Neural cell (in vitro differentiated cells): ENCODE data around the gene NR5A2.

Experiments used
- EP300 ChIP-seq: fragments of 450-650 bp; conservative IDR thresholded peaks from 2 replicates; pipeline ENCODE4 v1.6.1; 2014; ENCODE audit warnings: antibody characterized with exemption, mild to moderate bottlenecking, moderate library complexity; ENCODE audit not compliant: poor library complexity, severe bottlenecking
- EZH2 ChIP-seq: fragments of 200-600, 300-800 bp; shearing (Covaris generic), sonication (generic); IDR thresholded peaks from 2 replicates; pipeline ENCODE4 v1.6.1; 2014; ENCODE audit warnings: antibody characterized with exemption, low read length, borderline replicate concordance, mild to moderate bottlenecking; ENCODE audit not compliant: insufficient read depth, poor library complexity, severe bottlenecking
- MXI1 ChIP-seq: fragments of 450-650 bp; conservative IDR thresholded peaks from 2 replicates; pipeline ENCODE4 v1.6.1; 2014; ENCODE audit warnings: antibody characterized with exemption, mild to moderate bottlenecking; ENCODE audit not compliant: poor library complexity, severe bottlenecking
- POLR2AphosphoS5 ChIP-seq: IDR thresholded peaks from 2 replicates; pipeline ENCODE4 v1.6.1; 2012
- RAD21 ChIP-seq: fragments of 450-650 bp; conservative IDR thresholded peaks from 2 replicates; pipeline ENCODE4 v1.6.1; 2014; ENCODE audit warnings: antibody characterized with exemption, mild to moderate bottlenecking, moderate library complexity
- REST ChIP-seq: IDR thresholded peaks from 2 replicates; pipeline ENCODE4 v1.6.1; 2012; ENCODE audit warnings: borderline replicate concordance
- TAF1 ChIP-seq: IDR thresholded peaks from 2 replicates; pipeline ENCODE4 v1.6.1; 2012; ENCODE audit warnings: low read depth
- TF ChIP-seq, protein P1 (sequence below): fragments of 450-650 bp; IDR thresholded peaks from 2 replicates; pipeline ENCODE4 v1.5.1; 2014; ENCODE audit warnings: antibody characterized with exemption, mild to moderate bottlenecking, moderate library complexity; ENCODE audit not compliant: poor library complexity, severe bottlenecking

DNA sequence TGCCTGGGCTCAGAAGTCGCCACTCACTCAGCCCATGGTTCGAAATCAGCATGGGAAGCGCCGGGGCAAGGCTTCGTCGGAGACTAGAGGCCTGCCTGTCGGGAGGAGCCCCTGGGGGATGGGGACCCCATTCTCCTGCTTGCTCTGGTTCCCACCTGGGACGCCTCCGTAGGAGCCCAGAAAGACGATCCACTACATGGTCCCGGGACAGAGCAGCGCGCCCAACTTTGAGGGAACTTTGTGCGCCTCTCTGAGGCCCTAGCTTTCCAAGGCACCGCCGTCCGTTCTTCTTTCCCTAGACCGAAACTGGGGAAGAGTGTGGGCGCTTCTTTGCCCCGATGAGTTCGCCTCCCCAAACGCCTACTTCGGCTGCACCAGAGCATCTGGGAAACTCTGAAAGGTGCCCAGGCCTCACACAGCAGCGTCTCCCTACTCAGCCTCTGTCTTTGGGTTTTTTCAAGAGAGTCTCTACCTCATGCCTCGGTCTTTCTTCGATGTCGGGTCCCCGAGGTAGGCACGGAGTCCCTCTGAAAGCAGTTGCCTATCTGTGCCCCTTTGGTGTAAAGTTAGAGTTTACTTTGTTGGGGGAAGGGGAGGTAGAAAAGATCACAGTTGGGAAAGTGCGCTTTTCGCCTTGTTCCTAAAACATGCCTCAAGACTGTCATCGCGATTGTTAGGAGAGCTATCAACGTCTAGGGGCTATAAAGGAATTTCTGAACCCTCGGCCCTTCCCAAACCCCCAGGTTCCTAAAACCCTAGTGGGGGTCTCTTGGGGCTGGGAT, 14.0 kb downstream of the NR5A2 start:
- TF ChIP-seq, protein P1, sequence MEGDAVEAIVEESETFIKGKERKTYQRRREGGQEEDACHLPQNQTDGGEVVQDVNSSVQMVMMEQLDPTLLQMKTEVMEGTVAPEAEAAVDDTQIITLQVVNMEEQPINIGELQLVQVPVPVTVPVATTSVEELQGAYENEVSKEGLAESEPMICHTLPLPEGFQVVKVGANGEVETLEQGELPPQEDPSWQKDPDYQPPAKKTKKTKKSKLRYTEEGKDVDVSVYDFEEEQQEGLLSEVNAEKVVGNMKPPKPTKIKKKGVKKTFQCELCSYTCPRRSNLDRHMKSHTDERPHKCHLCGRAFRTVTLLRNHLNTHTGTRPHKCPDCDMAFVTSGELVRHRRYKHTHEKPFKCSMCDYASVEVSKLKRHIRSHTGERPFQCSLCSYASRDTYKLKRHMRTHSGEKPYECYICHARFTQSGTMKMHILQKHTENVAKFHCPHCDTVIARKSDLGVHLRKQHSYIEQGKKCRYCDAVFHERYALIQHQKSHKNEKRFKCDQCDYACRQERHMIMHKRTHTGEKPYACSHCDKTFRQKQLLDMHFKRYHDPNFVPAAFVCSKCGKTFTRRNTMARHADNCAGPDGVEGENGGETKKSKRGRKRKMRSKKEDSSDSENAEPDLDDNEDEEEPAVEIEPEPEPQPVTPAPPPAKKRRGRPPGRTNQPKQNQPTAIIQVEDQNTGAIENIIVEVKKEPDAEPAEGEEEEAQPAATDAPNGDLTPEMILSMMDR = no peak
- TF ChIP-seq RAD21 = no peak
- no peak for TF ChIP-seq REST
- TF ChIP-seq EZH2 = no peak
- no peak for TF ChIP-seq POLR2AphosphoS5
- no peak for TF ChIP-seq EP300
- no peak for TF ChIP-seq TAF1
- no peak for TF ChIP-seq MXI1
